Measurements from ENCODE around the gene SSUH2. TPM values are rescaled to one million over a fixed set of nuclear protein-coding genes. Genes with fewer than 3 reads are reported as not detected.

Gene SSUH2
- total and polyA plus RNA-seq, 2 of the 4 experiments (the other 2 are of a cell fraction), result 0.10 TPM; not detected in 1

DNA sequence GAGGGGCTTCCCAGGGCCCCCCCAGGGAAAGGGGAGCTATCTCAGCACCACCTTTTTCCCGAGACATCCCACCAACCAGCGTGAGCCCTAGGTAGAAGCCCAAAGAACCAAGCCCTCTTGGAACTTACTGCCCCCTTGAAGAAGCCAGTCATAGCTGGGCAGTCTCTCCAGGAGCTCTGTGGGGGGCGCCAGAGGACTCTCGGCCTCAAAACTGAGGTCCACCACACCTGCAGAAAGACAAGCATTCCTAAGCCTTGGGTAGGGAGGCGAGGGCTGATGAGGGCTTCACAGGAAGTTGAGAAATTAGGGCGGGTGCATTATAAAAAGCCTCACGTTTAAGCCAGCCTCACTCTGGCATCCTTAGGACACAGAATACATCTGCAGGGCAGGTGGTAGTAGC, 9.0 kb downstream of the SSUH2 start:
- no peak overlapping the region for H2BK15ac ChIP-seq (ENCODE audit: low read depth, low read length)
- H2AK9ac ChIP-seq (replicated peaks; ENCODE audit: low read depth, low read length, poor library complexity), result no peak overlapping the region
- no peak for TF ChIP-seq RCOR1 (IDR thresholded peaks at IDR 0.05; ENCODE audit: insufficient replicate concordance, low read length)
- TF ChIP-seq MAZ (IDR thresholded peaks at IDR 0.05; ENCODE audit: borderline replicate concordance, low read depth, low read length), result no peak
- TF ChIP-seq RFX5 (IDR thresholded peaks at IDR 0.05; ENCODE audit: low read depth, low read length), result no peak
- no peak for TF ChIP-seq FOS (IDR thresholded peaks at IDR 0.05; ENCODE audit: low read depth, low read length)
- no peak for TF ChIP-seq SMC3 (IDR thresholded peaks at IDR 0.05; ENCODE audit: low read depth, low read length)
- no peak for TF ChIP-seq MAFK (IDR thresholded peaks at IDR 0.05; ENCODE audit: low read depth, low read length)
- no peak for TF ChIP-seq CEBPB (IDR thresholded peaks at IDR 0.05; ENCODE audit: low read depth, low read length)
- TF ChIP-seq ELK1 (IDR thresholded peaks at IDR 0.05; ENCODE audit: borderline replicate concordance, low read depth, low read length), result no peak
- no peak for TF ChIP-seq CHD1 (IDR thresholded peaks at IDR 0.05; ENCODE audit: low read depth, low read length)
- no peak for TF ChIP-seq CTCF (conservative IDR thresholded peaks at IDR 0.05; ENCODE audit: low read depth, low read length)
- H2BK120ac ChIP-seq (ENCODE audit: low read depth, low read length), result no peak overlapping the region
- H3K4me2 ChIP-seq (ENCODE audit: low read depth, low read length), result no peak overlapping the region
- no peak overlapping the region for H3K27ac ChIP-seq (ENCODE audit: insufficient read depth, low read length)
- POLR2A ChIA-PET (ENCODE audit: unreplicated experiment), result no interaction called here
- no peak overlapping the region for H3K14ac ChIP-seq (replicated peaks; ENCODE audit: low read depth, low read length)
- no peak overlapping the region for H2BK20ac ChIP-seq (ENCODE audit: low read depth, low read length)
- H3K23ac ChIP-seq (ENCODE audit: low read depth, low read length), result no peak overlapping the region
- H3K9me1 ChIP-seq (ENCODE audit: insufficient read depth, low read length), result no peaks in the 10 kb centered on the region
- in situ Hi-C loops (cut with MboI; ENCODE audit: low sequenced_read_pairs) (no loop called here), intact Hi-C loops (cut with micrococcal nuclease) (no loop called here), dilution Hi-C loops (cut with HindIII; ENCODE audit: low sequenced_read_pairs, unreplicated experiment) (no loop called here)
- no peaks in the 10 kb centered on the region for H4K20me1 ChIP-seq (ENCODE audit: insufficient read depth, low read length)
- H3K9me3 ChIP-seq (ENCODE audit: control insufficient read depth, insufficient read depth, low read length), result peaks cover 7% of the 10 kb centered on the region
- H3K4ac ChIP-seq (ENCODE audit: low read depth, low read length), result no peak overlapping the region
- no peak overlapping the region for H4K5ac ChIP-seq (ENCODE audit: low read depth, low read length)
- no peak overlapping the region for H4K91ac ChIP-seq (ENCODE audit: insufficient read depth, low read depth, low read length)
- WGBS, 2 experiments (ENCODE audit: extremely low coverage in 2 of 2, insufficient read length in 1 of 2), result no CpG with 5 or more reads among the region's 7 CpGs
- no peak overlapping the region for H3K9ac ChIP-seq (ENCODE audit: low read depth, low read length)
- H3K18ac ChIP-seq (ENCODE audit: low read depth, low read length), result no peak overlapping the region
- no peak overlapping the region for H3K4me3 ChIP-seq (ENCODE audit: insufficient read depth, low read depth, low read length)
- no peak overlapping the region for H4K8ac ChIP-seq (ENCODE audit: low read depth in 2 of 2, low read length in 2 of 2)
- no peak overlapping the region for H2AK5ac ChIP-seq (ENCODE audit: low read depth, low read length)
- H2BK5ac ChIP-seq (ENCODE audit: low read depth, low read length, poor library complexity, severe bottlenecking), result no peak overlapping the region
- BruUV-seq (replicated peaks), result no TSS peak
- no peaks in the 10 kb centered on the region for H3K79me1 ChIP-seq (ENCODE audit: low read depth in 1 of 2, low read length in 2 of 2)
- H3K4me1 ChIP-seq (ENCODE audit: control insufficient read depth, insufficient read depth, low read length), result no peaks in the 10 kb centered on the region; the same call in 1 of the 2 replicates
- no peak for DNase-seq
- H3K36me3 ChIP-seq (ENCODE audit: control insufficient read depth, insufficient read depth, low read length), result no peaks in the 10 kb centered on the region
- H2AFZ ChIP-seq (replicated peaks; ENCODE audit: low read length, poor library complexity), result no peak overlapping the region
- H3K27me3 ChIP-seq (ENCODE audit: control insufficient read depth, insufficient read depth, low read length), result peaks cover 17% of the 10 kb centered on the region
- no peak for ATAC-seq (ENCODE audit: low read depth)
- CTCF ChIA-PET, result no interaction called here
- H3K56ac ChIP-seq (ENCODE audit: extremely low read depth, insufficient read depth, low read length), result no peak overlapping the region
